GM19099 (cell line): ENCODE measurements around the gene ALKBH4.

Experiments used
- POLR2A ChIP-seq: IDR thresholded peaks from 3 replicates; pipeline ENCODE4 v1.6.1; 2011; ENCODE audit warnings: low read depth; ENCODE audit not compliant: insufficient read length; ENCODE audit errors: extremely low read depth

Gene ALKBH4

GRCh38 chr7:102464577-102465280 is at the start of gene ALKBH4, which contains the start of gene LRWD1:
Gene ALKBH4 (minus strand): TSS chr7:102464863. CDS start chr7:102464836, 27 bp downstream.
Gene LRWD1 (plus strand): TSS chr7:102464984. CDS start chr7:102465081, 97 bp downstream.
- TF ChIP-seq POLR2A = peak; percentile 86

DNA sequence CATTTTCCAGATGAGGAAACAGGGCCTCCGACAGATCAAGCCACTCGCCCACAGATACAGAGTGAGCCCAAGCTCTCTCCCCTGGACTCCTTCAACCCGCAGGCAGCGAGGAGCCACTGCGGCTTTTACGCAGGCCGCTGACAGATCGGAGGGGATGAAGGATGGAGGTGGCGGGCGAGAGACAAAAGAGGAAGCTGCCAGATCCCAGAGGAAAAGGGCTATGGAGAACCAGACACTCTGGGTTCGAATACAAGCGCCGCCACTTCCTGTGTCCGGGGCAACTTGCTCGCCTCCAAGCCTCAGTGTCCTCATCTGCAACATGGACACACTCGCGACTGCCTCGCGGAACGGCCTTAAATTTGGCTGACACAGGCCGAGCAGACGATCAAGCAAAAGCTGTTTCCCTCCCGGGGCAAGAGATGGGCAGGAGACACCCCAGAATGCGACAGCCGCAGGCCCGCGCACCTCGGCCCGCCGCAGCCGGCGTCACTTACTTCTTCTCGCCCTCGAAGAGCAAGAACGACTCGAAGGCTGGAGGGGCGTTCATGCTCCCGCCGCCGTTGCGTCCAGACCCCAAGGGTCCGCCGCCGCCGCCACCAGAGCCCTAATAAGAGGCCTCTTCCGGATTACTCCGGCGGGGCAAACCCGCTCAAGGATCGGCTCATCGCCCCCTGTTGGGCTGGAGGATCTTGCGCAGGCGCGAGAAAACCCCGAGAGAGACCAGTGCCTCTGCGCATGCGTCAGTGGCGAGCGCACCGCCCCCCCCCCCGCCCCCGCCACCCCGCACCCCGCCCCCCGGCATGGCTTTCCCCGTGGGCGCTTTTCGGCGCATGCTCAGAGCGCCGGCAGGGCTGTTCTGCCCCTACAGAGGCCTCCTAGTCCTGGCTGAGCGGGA is 13.9 kb upstream of the ALKBH4 start, which contains the start of gene POLR2J:
POLR2J (minus strand) TSS at position 609 of the 895 bp plus-strand sequence; CDS start at position 547, 62 bp downstream.
- TF ChIP-seq POLR2A = peak; percentile 36

DNA sequence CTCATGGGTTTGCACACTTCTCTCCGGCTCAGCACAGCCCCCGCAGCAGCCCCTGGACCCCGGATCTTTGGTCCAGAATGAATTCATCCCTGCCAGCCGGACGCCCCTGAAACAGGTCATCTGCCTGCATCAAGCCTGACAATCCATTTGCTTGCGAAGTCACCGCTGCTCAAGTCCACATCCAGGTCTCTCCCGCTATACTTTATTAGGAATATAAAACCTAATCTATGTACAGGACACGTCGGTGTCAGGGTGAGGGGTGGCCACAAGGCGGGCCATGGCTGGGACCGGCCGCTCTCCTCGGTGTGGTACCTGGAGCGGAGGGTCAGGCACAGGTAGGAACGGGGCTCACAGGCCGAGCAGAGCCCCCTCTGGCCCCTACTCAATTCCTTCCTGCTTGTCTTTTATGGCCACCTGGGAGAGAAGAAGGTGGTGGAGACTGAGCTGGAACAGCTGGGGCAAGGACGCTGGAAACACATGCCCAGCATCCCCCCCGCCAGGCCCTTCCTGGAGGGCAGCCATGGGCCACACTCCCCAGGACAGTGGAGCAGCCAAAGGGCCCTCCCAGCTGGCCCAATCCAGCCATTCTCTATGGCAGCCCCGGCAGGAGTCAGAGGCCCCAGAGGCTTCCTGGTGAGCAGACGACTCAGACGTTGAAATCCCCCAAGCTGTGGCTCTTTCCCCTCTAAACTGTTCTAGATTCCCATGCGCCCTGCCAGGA is 8.8 kb upstream of the ALKBH4 start:
- no peak for TF ChIP-seq POLR2A

- TF ChIP-seq POLR2A = no peak
Observed at GRCh38 chr7:102472126-102473041, 7.7 kb upstream of the ALKBH4 start.

- TF ChIP-seq POLR2A = no peak
Observed at GRCh38 chr7:102471791-102472125, 7.1 kb upstream of the ALKBH4 start.

GRCh38 chr7:102469972-102470825 is 5.5 kb upstream of the ALKBH4 start:
- no peak for TF ChIP-seq POLR2A

DNA sequence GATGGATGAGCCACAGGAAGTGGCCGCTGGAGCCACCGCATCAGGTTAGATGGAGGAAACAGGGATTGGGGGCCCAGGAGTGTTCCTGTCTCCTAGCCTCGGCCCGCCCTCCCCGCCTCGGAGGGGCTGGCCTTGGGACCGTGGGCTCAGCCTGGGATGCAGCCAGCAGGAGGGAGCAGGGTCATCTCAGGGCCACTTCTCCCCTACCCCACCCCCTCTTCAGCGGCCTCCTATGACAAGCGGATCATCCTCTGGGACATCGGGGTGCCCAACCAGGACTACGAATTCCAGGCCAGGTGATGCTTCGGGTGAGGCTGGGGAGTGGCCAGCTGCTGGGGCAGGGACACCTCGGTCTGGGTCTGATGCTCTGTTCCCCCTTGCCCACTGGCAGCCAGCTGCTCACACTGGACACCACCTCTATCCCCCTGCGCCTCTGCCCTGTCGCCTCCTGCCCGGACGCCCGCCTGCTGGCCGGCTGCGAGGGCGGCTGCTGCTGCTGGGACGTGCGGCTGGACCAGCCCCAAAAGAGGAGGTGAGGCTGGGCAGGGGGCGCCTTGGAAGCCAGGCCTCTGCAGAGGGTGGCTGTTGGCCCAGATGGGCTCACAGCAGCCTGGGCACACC is 4.8 kb upstream of the ALKBH4 start:
- no peak for TF ChIP-seq POLR2A

DNA sequence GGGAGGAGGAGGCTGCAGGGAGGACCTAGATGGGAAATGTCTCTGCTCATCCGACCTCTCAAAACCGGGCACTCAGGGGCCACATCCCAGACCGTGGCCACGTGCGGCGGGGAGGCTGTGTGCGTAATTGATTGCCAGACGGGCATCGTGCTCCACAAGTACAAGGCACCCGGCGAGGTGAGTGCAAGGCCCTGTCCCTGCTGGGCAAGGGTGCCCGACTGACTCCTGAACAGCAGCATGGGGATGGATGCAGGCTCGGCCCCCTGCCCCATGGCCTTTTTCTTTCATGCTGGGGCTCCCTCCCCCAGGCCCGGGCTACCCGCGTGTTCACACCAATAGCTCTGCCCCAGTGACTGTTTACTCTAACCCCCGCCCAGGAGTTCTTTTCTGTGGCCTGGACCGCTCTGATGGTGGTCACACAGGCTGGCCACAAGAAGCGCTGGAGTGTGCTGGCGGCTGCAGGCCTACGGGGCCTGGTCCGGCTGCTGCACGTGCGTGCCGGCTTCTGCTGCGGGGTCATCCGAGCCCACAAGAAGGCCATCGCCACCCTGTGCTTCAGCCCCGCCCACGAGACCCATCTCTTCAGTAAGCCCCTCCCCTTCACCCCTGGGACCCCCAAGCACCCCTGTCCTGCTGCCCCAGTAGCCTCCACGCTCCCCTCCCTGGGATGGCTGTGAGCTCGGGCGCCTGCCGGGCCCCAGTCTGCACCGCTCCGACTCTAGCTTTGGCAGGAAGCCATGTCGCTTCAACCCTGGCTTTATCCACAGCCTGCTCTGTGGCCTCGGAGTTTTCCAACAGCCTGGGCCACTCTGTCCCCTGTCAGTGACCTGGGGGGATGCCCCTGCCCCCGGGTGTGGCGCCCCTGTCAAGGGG is 4.1 kb upstream of the ALKBH4 start:
- no peak for TF ChIP-seq POLR2A

GRCh38 chr7:102467581-102468477 is 3.2 kb upstream of the ALKBH4 start:
- TF ChIP-seq POLR2A = no peak

- TF ChIP-seq POLR2A = no peak
Observed at GRCh38 chr7:102466097-102466496, 1.4 kb upstream of the ALKBH4 start.

GRCh38 chr7:102463841-102464576 is 654 bp downstream of the ALKBH4 start:
- no peak for TF ChIP-seq POLR2A

DNA sequence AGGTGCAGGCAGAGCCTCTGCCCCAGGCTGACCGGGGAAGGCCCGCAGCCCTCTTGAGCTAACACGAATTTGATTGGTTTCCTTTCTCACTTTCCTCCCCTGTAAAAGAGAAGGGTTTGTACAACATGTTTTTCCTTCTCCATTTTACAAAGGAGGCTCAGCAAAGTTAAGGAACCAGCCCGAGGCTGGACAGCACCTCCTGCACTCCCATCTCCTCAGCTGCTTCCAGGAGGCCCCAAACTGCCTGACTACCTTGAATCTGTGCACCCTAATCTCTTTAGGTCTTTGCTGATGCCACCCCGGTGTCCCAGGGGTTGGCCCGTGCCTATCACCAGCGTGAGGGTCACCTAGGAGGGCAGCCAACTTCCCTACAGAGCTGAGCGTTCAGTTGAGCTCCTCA is 4.2 kb downstream of the ALKBH4 start:
- TF ChIP-seq POLR2A = no peak
